HepG2 (cell line): ENCODE measurements around the gene STMN1. TPM values are rescaled to one million over a fixed set of nuclear protein-coding genes. Genes with fewer than 3 reads are reported as not detected.

ENCODE experiments used
- BCLAF1 ChIP-seq: fragments of 450-650 bp; IDR thresholded peaks from 2 replicates; pipeline ENCODE4 v1.6.1; 2017; ENCODE audit warnings: mild to moderate bottlenecking
- BORCS8-MEF2B ChIP-seq: sonication (generic); formaldehyde crosslinking; IDR thresholded peaks from 2 replicates; pipeline ENCODE4 v1.8.0; 2022; ENCODE audit warnings: mild to moderate bottlenecking, missing genetic modification reagents
- CAMTA2 ChIP-seq: sonication (generic); formaldehyde crosslinking; IDR thresholded peaks from 2 replicates; pipeline ENCODE4 v1.4.0; 2020; ENCODE audit warnings: mild to moderate bottlenecking, missing genetic modification reagents, borderline replicate concordance
- ETS1 ChIP-seq: sonication (generic); formaldehyde crosslinking; IDR thresholded peaks from 2 replicates; pipeline ENCODE4 v1.4.0; 2020; ENCODE audit warnings: missing genetic modification reagents
- FOXM1 ChIP-seq: sonication (generic); formaldehyde crosslinking; IDR thresholded peaks from 2 replicates; pipeline ENCODE4 v1.5.0; 2020; ENCODE audit warnings: missing genetic modification reagents
- GATAD1 ChIP-seq: IDR thresholded peaks from 2 replicates; pipeline ENCODE4 v1.6.1; 2016; ENCODE audit warnings: missing genetic modification reagents, missing compliant biosample characterization
- HNF4A ChIP-seq: sonication (generic); formaldehyde crosslinking; IDR thresholded peaks from 2 replicates; pipeline ENCODE4 v1.4.0; 2020; ENCODE audit warnings: missing genetic modification reagents
- PHB2 ChIP-seq: fragments of 450-650 bp; IDR thresholded peaks from 2 replicates; pipeline ENCODE4 v1.6.1; 2018; ENCODE audit not compliant: partially characterized antibody
- PHF21A ChIP-seq: sonication (generic); formaldehyde crosslinking; IDR thresholded peaks from 2 replicates; pipeline ENCODE4 v1.5.0; 2020; ENCODE audit warnings: mild to moderate bottlenecking, missing genetic modification reagents
- SOX6 ChIP-seq, 2 experiments: fragments of 450-650 bp in 1 of 2; sonication (generic) in 1 of 2; formaldehyde crosslinking in 1 of 2; IDR thresholded peaks; 2 replicates each; pipeline versions ENCODE4 v1.4.0 to v1.6.1; 2017 to 2020; ENCODE audit warnings: antibody characterized with exemption in 1 of 2, mild to moderate bottlenecking in 1 of 2, missing genetic modification reagents in 1 of 2
- STAG1 ChIP-seq: sonication (generic); formaldehyde crosslinking; IDR thresholded peaks from 2 replicates; pipeline ENCODE4 v1.4.0; 2020; ENCODE audit warnings: missing genetic modification reagents
- ZMAT5 ChIP-seq: sonication (generic); formaldehyde crosslinking; IDR thresholded peaks from 2 replicates; pipeline ENCODE4 v1.5.0; 2020; ENCODE audit warnings: mild to moderate bottlenecking, low read depth, missing genetic modification reagents, borderline replicate concordance
- ZNF253 ChIP-seq: sonication (generic); formaldehyde crosslinking; IDR thresholded peaks from 2 replicates; pipeline ENCODE4 v1.8.0; 2022; ENCODE audit warnings: mild to moderate bottlenecking, missing genetic modification reagents, borderline replicate concordance
- ZNF501 ChIP-seq: sonication (generic); formaldehyde crosslinking; IDR thresholded peaks from 2 replicates; pipeline ENCODE4 v1.5.1; 2020; ENCODE audit warnings: mild to moderate bottlenecking, moderate library complexity, missing genetic modification reagents
- ZNF772 ChIP-seq: sonication (generic); formaldehyde crosslinking; IDR thresholded peaks from 2 replicates; pipeline ENCODE4 v1.5.0; 2020; ENCODE audit warnings: mild to moderate bottlenecking, missing genetic modification reagents
- polyA plus RNA-seq, 8 experiments: library from polyadenylated mRNA; depleted of rRNA in 3 of 8; stranded (reverse) in 7 of 8; unstranded in 1 of 8; fragments of >200 nt; fragmentation: Illumina TruSeq in 4 of 8; extraction: Trizol in 4 of 8; gene quantifications; 2 replicates each; pipeline versions ENCODE4 v1.2.1 to v1.2.3, GENCODE V29; 2011 to 2016; ENCODE audit warnings: low read depth in 4 of 8, missing spikeins in 1 of 8, mixed read lengths in 1 of 8; ENCODE audit not compliant: insufficient read depth in 1 of 8
- total RNA-seq, 5 experiments: library from RNA; depleted of rRNA; stranded (reverse); fragments of >200 nt; fragmentation: Illumina TruSeq; extraction: Trizol; gene quantifications; 2 replicates each; pipeline ENCODE4 v1.2.3, GENCODE V29; 2016; ENCODE audit warnings: low read depth in 1 of 5
- TF ChIP-seq, protein P1 (sequence below): sonication (generic); formaldehyde crosslinking; IDR thresholded peaks from 2 replicates; pipeline ENCODE4 v1.5.1; 2020; ENCODE audit warnings: missing genetic modification reagents, mild to moderate bottlenecking, borderline replicate concordance
- TF ChIP-seq, protein P2 (sequence below): sonication (generic); formaldehyde crosslinking; IDR thresholded peaks from 2 replicates; pipeline ENCODE4 v1.4.0; 2020; ENCODE audit warnings: mild to moderate bottlenecking, missing genetic modification reagents, borderline replicate concordance

The STMN1 gene
- total and polyA plus RNA-seq, 2 of the 13 experiments (the other 11 are each of a cell fraction or from before 2014, with no cell fraction given): 45.9 to 409 TPM

- no peak for TF ChIP-seq FOXM1 (CRISPR knock-in tag)
- TF ChIP-seq BCLAF1: no peak
- no peak for TF ChIP-seq ZNF253 (CRISPR knock-in tag)
- TF ChIP-seq PHF21A (CRISPR knock-in tag): peak; percentile 76
- no peak for TF ChIP-seq ETS1 (CRISPR knock-in tag)
- TF ChIP-seq, protein P1, sequence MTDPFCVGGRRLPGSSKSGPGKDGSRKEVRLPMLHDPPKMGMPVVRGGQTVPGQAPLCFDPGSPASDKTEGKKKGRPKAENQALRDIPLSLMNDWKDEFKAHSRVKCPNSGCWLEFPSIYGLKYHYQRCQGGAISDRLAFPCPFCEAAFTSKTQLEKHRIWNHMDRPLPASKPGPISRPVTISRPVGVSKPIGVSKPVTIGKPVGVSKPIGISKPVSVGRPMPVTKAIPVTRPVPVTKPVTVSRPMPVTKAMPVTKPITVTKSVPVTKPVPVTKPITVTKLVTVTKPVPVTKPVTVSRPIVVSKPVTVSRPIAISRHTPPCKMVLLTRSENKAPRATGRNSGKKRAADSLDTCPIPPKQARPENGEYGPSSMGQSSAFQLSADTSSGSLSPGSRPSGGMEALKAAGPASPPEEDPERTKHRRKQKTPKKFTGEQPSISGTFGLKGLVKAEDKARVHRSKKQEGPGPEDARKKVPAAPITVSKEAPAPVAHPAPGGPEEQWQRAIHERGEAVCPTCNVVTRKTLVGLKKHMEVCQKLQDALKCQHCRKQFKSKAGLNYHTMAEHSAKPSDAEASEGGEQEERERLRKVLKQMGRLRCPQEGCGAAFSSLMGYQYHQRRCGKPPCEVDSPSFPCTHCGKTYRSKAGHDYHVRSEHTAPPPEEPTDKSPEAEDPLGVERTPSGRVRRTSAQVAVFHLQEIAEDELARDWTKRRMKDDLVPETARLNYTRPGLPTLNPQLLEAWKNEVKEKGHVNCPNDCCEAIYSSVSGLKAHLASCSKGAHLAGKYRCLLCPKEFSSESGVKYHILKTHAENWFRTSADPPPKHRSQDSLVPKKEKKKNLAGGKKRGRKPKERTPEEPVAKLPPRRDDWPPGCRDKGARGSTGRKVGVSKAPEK (CRISPR knock-in tag): no peak
- TF ChIP-seq GATAD1: no peak
- TF ChIP-seq PHB2: no peak
- peak; percentile 51 for TF ChIP-seq HNF4A (CRISPR knock-in tag)
- TF ChIP-seq ZNF772: peak; percentile 62; the same call in 1 of the 2 replicates
- no peak for TF ChIP-seq STAG1 (CRISPR knock-in tag)
- no peak for TF ChIP-seq CAMTA2
- no peak for TF ChIP-seq ZMAT5 (CRISPR knock-in tag)
- TF ChIP-seq ZNF501 (CRISPR knock-in tag): no peak
- TF ChIP-seq SOX6 (IDR thresholded peaks at IDR 0.05): no peak
- no peak; the same call in 1 of the 2 replicates for TF ChIP-seq SOX6 (CRISPR knock-in tag; IDR thresholded peaks at IDR 0.05)
- TF ChIP-seq, protein P2, sequence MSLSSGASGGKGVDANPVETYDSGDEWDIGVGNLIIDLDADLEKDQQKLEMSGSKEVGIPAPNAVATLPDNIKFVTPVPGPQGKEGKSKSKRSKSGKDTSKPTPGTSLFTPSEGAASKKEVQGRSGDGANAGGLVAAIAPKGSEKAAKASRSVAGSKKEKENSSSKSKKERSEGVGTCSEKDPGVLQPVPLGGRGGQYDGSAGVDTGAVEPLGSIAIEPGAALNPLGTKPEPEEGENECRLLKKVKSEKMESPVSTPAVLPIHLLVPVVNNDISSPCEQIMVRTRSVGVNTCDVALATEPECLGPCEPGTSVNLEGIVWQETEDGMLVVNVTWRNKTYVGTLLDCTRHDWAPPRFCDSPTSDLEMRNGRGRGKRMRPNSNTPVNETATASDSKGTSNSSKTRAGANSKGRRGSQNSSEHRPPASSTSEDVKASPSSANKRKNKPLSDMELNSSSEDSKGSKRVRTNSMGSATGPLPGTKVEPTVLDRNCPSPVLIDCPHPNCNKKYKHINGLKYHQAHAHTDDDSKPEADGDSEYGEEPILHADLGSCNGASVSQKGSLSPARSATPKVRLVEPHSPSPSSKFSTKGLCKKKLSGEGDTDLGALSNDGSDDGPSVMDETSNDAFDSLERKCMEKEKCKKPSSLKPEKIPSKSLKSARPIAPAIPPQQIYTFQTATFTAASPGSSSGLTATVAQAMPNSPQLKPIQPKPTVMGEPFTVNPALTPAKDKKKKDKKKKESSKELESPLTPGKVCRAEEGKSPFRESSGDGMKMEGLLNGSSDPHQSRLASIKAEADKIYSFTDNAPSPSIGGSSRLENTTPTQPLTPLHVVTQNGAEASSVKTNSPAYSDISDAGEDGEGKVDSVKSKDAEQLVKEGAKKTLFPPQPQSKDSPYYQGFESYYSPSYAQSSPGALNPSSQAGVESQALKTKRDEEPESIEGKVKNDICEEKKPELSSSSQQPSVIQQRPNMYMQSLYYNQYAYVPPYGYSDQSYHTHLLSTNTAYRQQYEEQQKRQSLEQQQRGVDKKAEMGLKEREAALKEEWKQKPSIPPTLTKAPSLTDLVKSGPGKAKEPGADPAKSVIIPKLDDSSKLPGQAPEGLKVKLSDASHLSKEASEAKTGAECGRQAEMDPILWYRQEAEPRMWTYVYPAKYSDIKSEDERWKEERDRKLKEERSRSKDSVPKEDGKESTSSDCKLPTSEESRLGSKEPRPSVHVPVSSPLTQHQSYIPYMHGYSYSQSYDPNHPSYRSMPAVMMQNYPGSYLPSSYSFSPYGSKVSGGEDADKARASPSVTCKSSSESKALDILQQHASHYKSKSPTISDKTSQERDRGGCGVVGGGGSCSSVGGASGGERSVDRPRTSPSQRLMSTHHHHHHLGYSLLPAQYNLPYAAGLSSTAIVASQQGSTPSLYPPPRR (CRISPR knock-in tag): 0 out of 2 replicates have a peak, but pooled peaks have one; percentile 47
- 0 out of 2 replicates have a peak, but pooled peaks have one; percentile 33 for TF ChIP-seq BORCS8-MEF2B
Measured at GRCh38 chr1:25871086-25871703, 35.0 kb downstream of the STMN1 start (continued).
